ENCODE data around the gene PHF21A.
"Not testable (repeated sequence)": the region's sequence is repeated elsewhere in the genome, so short reads cannot be mapped to it uniquely, and the experiment has no call there.

The PHF21A gene

GRCh38 chr11:46026606-46027293 lies 94.5 kb downstream of the PHF21A start:
- no peak for DNase-seq

- DNase-seq, result no peak
These were observed 101.1 kb downstream of the PHF21A start for GRCh38 chr11:46020084-46020599.

- no peak for DNase-seq
These were observed 102.6 kb downstream of the PHF21A start for GRCh38 chr11:46018651-46019050.

- DNase-seq, result no peak
These were observed 103.9 kb downstream of the PHF21A start for GRCh38 chr11:46017341-46017740.

GRCh38 chr11:46015941-46016340 lies 105.3 kb downstream of the PHF21A start:
- DNase-seq, result no peak

GRCh38 chr11:46014168-46014567 lies 107.1 kb downstream of the PHF21A start:
- DNase-seq, result not testable (repeated sequence)

- DNase-seq, result no peak
These were observed 109.1 kb downstream of the PHF21A start for GRCh38 chr11:46012185-46012584.

- DNase-seq, result no peak
These were observed 111.2 kb downstream of the PHF21A start for GRCh38 chr11:46010100-46010499.

- no peak for DNase-seq
These were observed 111.6 kb downstream of the PHF21A start for GRCh38 chr11:46009647-46010046.

GRCh38 chr11:46006418-46007070 lies 114.7 kb downstream of the PHF21A start:
- peak; percentile 61 to 82 (median 68) for DNase-seq

GRCh38 chr11:46003572-46003971 lies 117.7 kb downstream of the PHF21A start:
- peak; percentile 57 to 74 (median 64) for DNase-seq

GRCh38 chr11:46002189-46002588 lies 119.1 kb downstream of the PHF21A start:
- no peak for DNase-seq

- no peak for DNase-seq
These were observed 119.8 kb downstream of the PHF21A start for GRCh38 chr11:46001448-46001914.

GRCh38 chr11:45997599-45997998 lies 123.7 kb downstream of the PHF21A start:
- DNase-seq, result no peak

- no peak for DNase-seq
These were observed 125.9 kb downstream of the PHF21A start for GRCh38 chr11:45995342-45995734.

- no peak for DNase-seq
These were observed 126.6 kb downstream of the PHF21A start for GRCh38 chr11:45994371-45995341.

GRCh38 chr11:45993531-45994001 lies 127.7 kb downstream of the PHF21A start:
- DNase-seq, result no peak

- no peak for DNase-seq
These were observed 132.3 kb downstream of the PHF21A start for GRCh38 chr11:45988921-45989320.

GRCh38 chr11:45985212-45985611 lies 136.0 kb downstream of the PHF21A start:
- DNase-seq, result no peak

- DNase-seq, result no peak
These were observed 137.1 kb downstream of the PHF21A start for GRCh38 chr11:45984192-45984591.

GRCh38 chr11:45983471-45983845 lies 137.8 kb downstream of the PHF21A start:
- no peak for DNase-seq

GRCh38 chr11:45982656-45983470 lies 138.4 kb downstream of the PHF21A start:
- DNase-seq, result no peak
